SK-N-SH (cell line): ENCODE data around the gene ADK. TPM values are rescaled to one million over a fixed set of nuclear protein-coding genes. Genes with fewer than 3 reads are reported as not detected.

Experiments used
- CTCF ChIA-PET: fragments of 300-600, 350-600 bp; formaldehyde crosslinking; extraction: SDS; loops from one replicate; lab custom pipeline; 2021; lab: Yijun Ruan, JAX
- POLR2A ChIA-PET: fragments of 350-600 bp; sonication (Branson Sonifier 250); formaldehyde crosslinking; extraction: SDS; loops from one replicate; lab custom pipeline; 2020; ENCODE audit warnings: antibody characterized with exemption, inconsistent platforms; lab: Yijun Ruan, JAX
- DNase-seq: peaks from one replicate; pipeline ENCODE4 v3.0.0; 2012
- H2AFZ ChIP-seq: fragments of 200-600 bp; sonication (generic); 2 replicates; pipeline ENCODE4 v1.8.1; 2016; ENCODE audit warnings: antibody characterized with exemption, mild to moderate bottlenecking, low read depth
- H3F3A ChIP-seq: fragments of 200-600 bp; sonication (generic); replicated peaks from 2 replicates; pipeline ENCODE3; 2016; ENCODE audit warnings: antibody characterized with exemption, mild to moderate bottlenecking; ENCODE audit not compliant: insufficient read depth
- H3K27ac ChIP-seq, 2 experiments: fragments of 200-500 bp in 1 of 2; fragments of 200-600 bp in 1 of 2; sonication (Bioruptor generic) in 1 of 2; sonication (generic), shearing (Covaris generic) in 1 of 2; 2 replicates each; pipeline versions ENCODE4 v1.5.1 to v1.6.1; 2014 to 2016; ENCODE audit warnings: low read depth in 2 of 2, inconsistent platforms in 1 of 2, low read length in 1 of 2, mild to moderate bottlenecking in 1 of 2, mixed read lengths in 1 of 2
- H3K27me3 ChIP-seq: fragments of 200-600 bp; sonication (generic), shearing (Covaris generic); 2 replicates; pipeline ENCODE4 v1.6.1; 2016; ENCODE audit warnings: mixed run types; ENCODE audit not compliant: insufficient read depth
- H3K36me3 ChIP-seq, 2 experiments: fragments of 200-500 bp in 1 of 2; fragments of 200-600 bp in 1 of 2; sonication (Bioruptor generic) in 1 of 2; sonication (generic) in 1 of 2; replicated peaks in 1 of 2; 2 replicates each; pipeline versions ENCODE3 to v1.5.1; 2014 to 2016; ENCODE audit warnings: low read length in 1 of 2, mild to moderate bottlenecking in 1 of 2; ENCODE audit not compliant: insufficient read depth in 2 of 2, control insufficient read depth in 1 of 2
- H3K4me1 ChIP-seq, 2 experiments: fragments of 200-500 bp in 1 of 2; fragments of 200-600 bp in 1 of 2; sonication (Bioruptor generic) in 1 of 2; sonication (generic), shearing (Covaris generic) in 1 of 2; 2 replicates each; pipeline versions ENCODE4 v1.5.1 to v1.6.1; 2014 to 2016; ENCODE audit warnings: low read depth in 1 of 2, low read length in 1 of 2, mixed run types in 1 of 2; ENCODE audit not compliant: insufficient read depth in 2 of 2, control insufficient read depth in 1 of 2
- H3K4me2 ChIP-seq: fragments of 200-600 bp; sonication (generic), shearing (Covaris generic); 2 replicates; pipeline ENCODE4 v1.6.1; 2017; ENCODE audit warnings: mixed run types
- H3K4me3 ChIP-seq, 2 experiments: fragments of 200-500 bp in 1 of 2; fragments of 200-600 bp in 1 of 2; sonication (Bioruptor generic) in 1 of 2; sonication (generic), shearing (Covaris generic) in 1 of 2; 2 replicates each; pipeline versions ENCODE4 v1.5.1 to v1.8.1; 2014 to 2016; ENCODE audit warnings: low read depth in 2 of 2, inconsistent platforms in 1 of 2, low read length in 1 of 2, mild to moderate bottlenecking in 1 of 2, mixed read lengths in 1 of 2, moderate library complexity in 1 of 2
- H3K79me2 ChIP-seq: fragments of 200-600 bp; sonication (generic); 2 replicates; pipeline ENCODE4 v1.8.1; 2017; ENCODE audit warnings: mild to moderate bottlenecking; ENCODE audit not compliant: insufficient read depth
- H3K9ac ChIP-seq: fragments of 200-600 bp; sonication (generic); 2 replicates; pipeline ENCODE4 v1.6.1; 2017; ENCODE audit warnings: mixed run types
- H3K9me2 ChIP-seq: fragments of 200-600 bp; sonication (generic); 2 replicates; pipeline ENCODE4 v1.6.1; 2017; ENCODE audit warnings: mixed run types
- H3K9me3 ChIP-seq: fragments of 200-600 bp; sonication (generic); 2 replicates; pipeline ENCODE4 v1.6.1; 2017; ENCODE audit warnings: mixed run types, mild to moderate bottlenecking, moderate library complexity
- H4K20me1 ChIP-seq: fragments of 200-600 bp; sonication (generic); 2 replicates; pipeline ENCODE4 v1.6.1; 2017; ENCODE audit warnings: mild to moderate bottlenecking, mixed run types; ENCODE audit not compliant: insufficient read depth
- ELF1 ChIP-seq: IDR thresholded peaks from 2 replicates; pipeline ENCODE4 v1.4.0; 2012
- FOSL2 ChIP-seq: IDR thresholded peaks from 2 replicates; pipeline ENCODE4 v1.4.0; 2012; ENCODE audit warnings: low read depth, mild to moderate bottlenecking, moderate library complexity, borderline replicate concordance
- FOXJ3 ChIP-seq: sonication (generic); formaldehyde crosslinking; IDR thresholded peaks from 2 replicates; pipeline ENCODE4 v1.5.1; 2020; ENCODE audit warnings: mild to moderate bottlenecking, missing genetic modification reagents
- GABPA ChIP-seq: IDR thresholded peaks from 2 replicates; pipeline ENCODE4 v1.4.0; 2012; ENCODE audit warnings: low read depth, mild to moderate bottlenecking
- IRF3 ChIP-seq: fragments of 150-350 bp; IDR thresholded peaks from 2 replicates; pipeline ENCODE4 v1.6.1; 2016; ENCODE audit warnings: mild to moderate bottlenecking, low read depth, low read length
- JUND ChIP-seq: IDR thresholded peaks from 2 replicates; pipeline ENCODE4 v1.4.0; 2012
- MXI1 ChIP-seq: IDR thresholded peaks from 2 replicates; pipeline ENCODE4 v1.6.1; 2012; ENCODE audit warnings: mild to moderate bottlenecking, low read depth, low read length, improper control_type of control experiment
- PBX3 ChIP-seq: IDR thresholded peaks from 2 replicates; pipeline ENCODE4; 2012
- RAD21 ChIP-seq: IDR thresholded peaks from 2 replicates; pipeline ENCODE4 v1.6.1; 2012; ENCODE audit warnings: mild to moderate bottlenecking, low read length
- RCOR1 ChIP-seq: fragments of 150-350 bp; IDR thresholded peaks from 2 replicates; pipeline ENCODE4 v1.6.1; 2017; ENCODE audit warnings: antibody characterized with exemption, low read length
- RFX5 ChIP-seq: IDR thresholded peaks from 2 replicates; pipeline ENCODE4 v1.6.1; 2012; ENCODE audit warnings: mild to moderate bottlenecking, improper control_type of control experiment, low read length
- SIN3A ChIP-seq: IDR thresholded peaks from 2 replicates; pipeline ENCODE4 v1.6.1; 2012; ENCODE audit warnings: low read depth, mild to moderate bottlenecking, low read length, moderate library complexity, borderline replicate concordance
- TAF1 ChIP-seq: IDR thresholded peaks from 2 replicates; pipeline ENCODE4 v1.6.1; 2012; ENCODE audit warnings: low read depth, mild to moderate bottlenecking, low read length, moderate library complexity, borderline replicate concordance
- TCF12 ChIP-seq: IDR thresholded peaks from 2 replicates; pipeline ENCODE4 v1.4.0; 2012
- YY1 ChIP-seq: IDR thresholded peaks from 2 replicates; pipeline ENCODE4 v1.4.0; 2012; ENCODE audit warnings: low read depth, mild to moderate bottlenecking
- ZBTB33 ChIP-seq: IDR thresholded peaks from 2 replicates; pipeline ENCODE4 v1.4.0; 2012; ENCODE audit warnings: low read depth, borderline replicate concordance
- WGBS: methylation state at CpG from one replicate; pipeline ENCODE4 v1.1.6; 2017; ENCODE audit warnings: low lambda C conversion rate; 5-methylcytosine and 5-hydroxymethylcytosine counted together
- polyA plus RNA-seq, 3 experiments: library from polyadenylated mRNA; depleted of rRNA; stranded (reverse); fragments of >200 nt; gene quantifications; 2 replicates each; pipeline ENCODE4 v1.2.3, GENCODE V29; 2012

Gene ADK
- polyA plus RNA-seq, 1 of the 3 experiments (the other 2 are of a cell fraction), result 25.1 TPM

GRCh38 chr10:74320026-74320425 is 169.0 kb downstream of the ADK start:
- H3K9me3 ChIP-seq, result peaks cover 16% of the 10 kb centered on the region; the same call in 1 of the 2 replicates
- TF ChIP-seq SIN3A (no peak), GABPA (no peak), RFX5 (no peak), MXI1 (no peak), TCF12 (no peak), RCOR1 (no peak), JUND (no peak), PBX3 (no peak), IRF3 (no peak), FOXJ3 (no peak), RAD21 (no peak)
- POLR2A ChIA-PET, result no interaction called here
- H3K79me2 ChIP-seq, result peaks cover 18% of the 10 kb centered on the region; the same call in 1 of the 2 replicates
- no peak for DNase-seq
- no peaks in the 10 kb centered on the region for H4K20me1 ChIP-seq
- H3K27ac ChIP-seq, result no peak overlapping the region
- WGBS, result 95% methylated on average over 1 of the region's 1 CpG
- CTCF ChIA-PET, result no interaction called here
- no peaks in the 10 kb centered on the region for H3K27me3 ChIP-seq
- peaks cover 3% of the 10 kb centered on the region for H3F3A ChIP-seq
- H3K4me2 ChIP-seq, result no peak overlapping the region
- no peak overlapping the region for H3K9ac ChIP-seq
- H3K9me2 ChIP-seq, result no peaks in the 10 kb centered on the region
- H3K4me1 ChIP-seq, result no peaks in the 10 kb centered on the region
- H2AFZ ChIP-seq, result no peak overlapping the region
- peaks cover 0 to 47% of the 10 kb centered on the region in 2 experiments for H3K36me3 ChIP-seq
- no peak overlapping the region for H3K4me3 ChIP-seq

GRCh38 chr10:74320717-74321116 is 169.7 kb downstream of the ADK start:
- peaks cover 25% of the 10 kb centered on the region; the same call in 1 of the 2 replicates for H3K79me2 ChIP-seq
- H3K9me3 ChIP-seq, result peaks cover 16% of the 10 kb centered on the region; the same call in 1 of the 2 replicates
- H3K27ac ChIP-seq, result no peak overlapping the region
- no peak for DNase-seq
- ChIA-PET POLR2A (no interaction called here), CTCF (interaction anchor here (1.0 kb wide), 1 partner anchor 84 kb away, joined by 4 read pairs; no protein-coding TSS in a partner anchor)
- no peak overlapping the region for H3K9ac ChIP-seq
- TF ChIP-seq ELF1 (no peak), FOSL2 (no peak), ZBTB33 (no peak), TAF1 (no peak), RAD21 (no peak), SIN3A (no peak), YY1 (no peak)
- no peaks in the 10 kb centered on the region for H3K9me2 ChIP-seq
- H3K4me3 ChIP-seq, result no peak overlapping the region
- no peaks in the 10 kb centered on the region for H3K27me3 ChIP-seq
- H2AFZ ChIP-seq, result no peak overlapping the region
- peaks cover 3% of the 10 kb centered on the region for H3F3A ChIP-seq
- peaks cover 0 to 48% of the 10 kb centered on the region in 2 experiments for H3K36me3 ChIP-seq
- 95% methylated on average over 4 of the region's 4 CpGs for WGBS
- no peak overlapping the region for H3K4me2 ChIP-seq
- no peaks in the 10 kb centered on the region for H4K20me1 ChIP-seq
- H3K4me1 ChIP-seq, result no peaks in the 10 kb centered on the region
